Breast epithelium (tissue), 4 donors: ENCODE results near the gene BACE1. TPM values are rescaled to one million over a fixed set of nuclear protein-coding genes. Genes with fewer than 3 reads are reported as not detected.

ENCODE experiments used
- DNase-seq, 2 donors: peaks; one replicate each; pipeline ENCODE4 v3.0.0-alpha.2; 2019; ENCODE audit warnings: low spot score in 2 of 2
- H3K27ac ChIP-seq, 2 donors: fragments of 200-600 bp; sonication (generic) in 1 of 2; one replicate each; pipeline ENCODE4 v1.5.1; 2016 to 2019; ENCODE audit warnings: mild to moderate bottlenecking in 1 of 2
- H3K27me3 ChIP-seq, 2 donors: fragments of 200-600 bp; sonication (generic) in 1 of 2; one replicate each; pipeline versions ENCODE4 v1.5.1 to v1.6.0; 2017 to 2019; ENCODE audit warnings: control low read depth in 1 of 2, mild to moderate bottlenecking in 1 of 2
- H3K36me3 ChIP-seq: fragments of 200-600 bp; one replicate; pipeline ENCODE4 v1.5.1; 2019
- H3K4me1 ChIP-seq, 2 donors: fragments of 200-600 bp; sonication (generic); one replicate each; pipeline ENCODE4 v1.5.1; 2016 to 2019; ENCODE audit warnings: control low read depth in 1 of 2
- H3K4me3 ChIP-seq, 3 donors: fragments of 200-600 bp; sonication (generic); 1 replicate in 2 of 3; 2 replicates in 1 of 3; pipeline ENCODE4 v1.5.1; 2016 to 2019; ENCODE audit warnings: mild to moderate bottlenecking in 3 of 3, moderate library complexity in 2 of 3
- H3K9me3 ChIP-seq, 2 donors: fragments of 200-600 bp; sonication (generic) in 1 of 2; one replicate each; pipeline ENCODE4 v1.5.1; 2016 to 2019; ENCODE audit warnings: control low read depth in 1 of 2
- CTCF ChIP-seq, 3 donors: fragments of 450-650 bp; IDR thresholded peaks; one replicate each; pipeline ENCODE4 v1.5.1; 2016 to 2017; ENCODE audit warnings: antibody characterized with exemption in 3 of 3, mild to moderate bottlenecking in 3 of 3, moderate library complexity in 3 of 3
- POLR2A ChIP-seq: fragments of 450-650 bp; IDR thresholded peaks from one replicate; pipeline ENCODE4 v1.6.1; 2016; ENCODE audit warnings: antibody characterized with exemption, mild to moderate bottlenecking, moderate library complexity
- POLR2AphosphoS5 ChIP-seq, 3 donors: sonication (generic); formaldehyde crosslinking; IDR thresholded peaks; one replicate each; pipeline ENCODE4 v1.6.1; 2017; ENCODE audit warnings: antibody characterized with exemption in 3 of 3
- intact Hi-C: fragments of 100-400 bp; cut with DNase I; formaldehyde crosslinking; loops from one replicate; pipeline ENCODE4 v1.15.1; 2023; ENCODE audit warnings: low total_unique reads
- total RNA-seq, 3 donors: library from RNA; depleted of rRNA; stranded (reverse); fragments of >200 nt; gene quantifications; one replicate each; pipeline ENCODE4 v1.1.0, GENCODE V29; 2016

BACE1 gene
- total RNA-seq, 3 donors from 2014 or later, result 17.4 to 26.9 (median 17.9) TPM

GRCh38 chr11:117256573-117256972 lies 59.5 kb downstream of the BACE1 start:
- H3K9me3 ChIP-seq, result no peaks in the 10 kb centered on the region
- no peaks in the 10 kb centered on the region for H3K4me1 ChIP-seq
- intact Hi-C loops, result no loop called here
- no peak overlapping the region for H3K4me3 ChIP-seq
- no peaks in the 10 kb centered on the region for H3K27me3 ChIP-seq
- no peak overlapping the region for H3K27ac ChIP-seq
- no peaks in the 10 kb centered on the region for H3K36me3 ChIP-seq
- TF ChIP-seq POLR2A (no peak), CTCF (IDR thresholded peaks at IDR 0.05) (no peak), POLR2AphosphoS5 (IDR thresholded peaks at IDR 0.05) (no peak)
- DNase-seq, result no peak

- DNase-seq, result no peak
- no peaks in the 10 kb centered on the region for H3K9me3 ChIP-seq
- intact Hi-C loops, result no loop called here
- no peak for TF ChIP-seq POLR2AphosphoS5 (IDR thresholded peaks at IDR 0.05)
- no peak for TF ChIP-seq POLR2A
- no peak for TF ChIP-seq CTCF (IDR thresholded peaks at IDR 0.05)
- H3K4me3 ChIP-seq, result no peak overlapping the region
- H3K27me3 ChIP-seq, result no peaks in the 10 kb centered on the region
- H3K4me1 ChIP-seq, result no peaks in the 10 kb centered on the region
- H3K36me3 ChIP-seq, result no peaks in the 10 kb centered on the region
- H3K27ac ChIP-seq, result no peak overlapping the region
Observed at GRCh38 chr11:117255966-117256365, 60.1 kb downstream of the BACE1 start.

GRCh38 chr11:117251506-117251905 lies 64.5 kb downstream of the BACE1 start:
- DNase-seq, result no peak
- no peaks in the 10 kb centered on the region for H3K36me3 ChIP-seq
- no peaks in the 10 kb centered on the region for H3K27me3 ChIP-seq
- H3K4me1 ChIP-seq, result no peaks in the 10 kb centered on the region
- TF ChIP-seq POLR2A (no peak), CTCF (IDR thresholded peaks at IDR 0.05) (no peak), POLR2AphosphoS5 (IDR thresholded peaks at IDR 0.05) (no peak)
- H3K27ac ChIP-seq, result no peak overlapping the region
- H3K4me3 ChIP-seq, result no peak overlapping the region
- no peaks in the 10 kb centered on the region for H3K9me3 ChIP-seq
- intact Hi-C loops, result no loop called here

GRCh38 chr11:117249571-117249970 lies 66.5 kb downstream of the BACE1 start:
- intact Hi-C loops, result no loop called here
- TF ChIP-seq POLR2A, result no peak
- TF ChIP-seq POLR2AphosphoS5 (IDR thresholded peaks at IDR 0.05), result no peak
- TF ChIP-seq CTCF (IDR thresholded peaks at IDR 0.05), result no peak
- Histone ChIP-seq H3K4me3 (no peak overlapping the region), H3K4me1 (no peaks in the 10 kb centered on the region), H3K27me3 (no peaks in the 10 kb centered on the region), H3K27ac (no peak overlapping the region), H3K36me3 (no peaks in the 10 kb centered on the region), H3K9me3 (no peaks in the 10 kb centered on the region)
- no peak for DNase-seq

GRCh38 chr11:117248341-117248740 lies 67.7 kb downstream of the BACE1 start:
- TF ChIP-seq POLR2AphosphoS5 (IDR thresholded peaks at IDR 0.05) (no peak), POLR2A (no peak), CTCF (IDR thresholded peaks at IDR 0.05) (no peak)
- H3K27ac ChIP-seq, result no peak overlapping the region
- H3K4me3 ChIP-seq, result no peak overlapping the region
- H3K9me3 ChIP-seq, result no peaks in the 10 kb centered on the region
- intact Hi-C loops, result no loop called here
- DNase-seq, result no peak
- no peaks in the 10 kb centered on the region for H3K4me1 ChIP-seq
- no peaks in the 10 kb centered on the region for H3K27me3 ChIP-seq
- no peaks in the 10 kb centered on the region for H3K36me3 ChIP-seq
